ENCODE measurements around the gene ZFR. TPM values are rescaled to one million over a fixed set of nuclear protein-coding genes. Genes with fewer than 3 reads are reported as not detected.

Gene ZFR
- total RNA-seq, 1 donor from 2014 or later = 90.0 TPM

MicroRNAs encoded within 50 kb of the gene (microRNA counts, 767-probe panel; counts per million panel counts)
- microRNA hsa-miR-579 = not detected

Small RNA genes within 50 kb of the gene (microRNA-seq; reads per million reads assigned to microRNA genes)
- 4.5 reads per million, percentile 20 among the genes with 10 or more reads in this experiment for gene MIR579

Other genes with a start within 250 kb of the ZFR start
- 21.8 and 22.5 TPM in 2 replicates for gene MTMR12, start 131.8 kb downstream of the ZFR start, total RNA-seq
- 151 and 317 TPM in 2 replicates for gene SUB1, start 140.8 kb upstream of the ZFR start, total RNA-seq

Data from myocyte (in vitro differentiated cells).